ENCODE measurements around the gene CYGB. TPM values are rescaled to one million over a fixed set of nuclear protein-coding genes. Genes with fewer than 3 reads are reported as not detected.
A peak's percentile ranks its signal among the peaks of the same experiment; 100 is the strongest.

CYGB gene
- total and polyA plus RNA-seq, 2 of the 13 experiments (the other 11 are each of a cell fraction or from before 2014, with no cell fraction given) = 18.9 to 27.1 TPM

DNA sequence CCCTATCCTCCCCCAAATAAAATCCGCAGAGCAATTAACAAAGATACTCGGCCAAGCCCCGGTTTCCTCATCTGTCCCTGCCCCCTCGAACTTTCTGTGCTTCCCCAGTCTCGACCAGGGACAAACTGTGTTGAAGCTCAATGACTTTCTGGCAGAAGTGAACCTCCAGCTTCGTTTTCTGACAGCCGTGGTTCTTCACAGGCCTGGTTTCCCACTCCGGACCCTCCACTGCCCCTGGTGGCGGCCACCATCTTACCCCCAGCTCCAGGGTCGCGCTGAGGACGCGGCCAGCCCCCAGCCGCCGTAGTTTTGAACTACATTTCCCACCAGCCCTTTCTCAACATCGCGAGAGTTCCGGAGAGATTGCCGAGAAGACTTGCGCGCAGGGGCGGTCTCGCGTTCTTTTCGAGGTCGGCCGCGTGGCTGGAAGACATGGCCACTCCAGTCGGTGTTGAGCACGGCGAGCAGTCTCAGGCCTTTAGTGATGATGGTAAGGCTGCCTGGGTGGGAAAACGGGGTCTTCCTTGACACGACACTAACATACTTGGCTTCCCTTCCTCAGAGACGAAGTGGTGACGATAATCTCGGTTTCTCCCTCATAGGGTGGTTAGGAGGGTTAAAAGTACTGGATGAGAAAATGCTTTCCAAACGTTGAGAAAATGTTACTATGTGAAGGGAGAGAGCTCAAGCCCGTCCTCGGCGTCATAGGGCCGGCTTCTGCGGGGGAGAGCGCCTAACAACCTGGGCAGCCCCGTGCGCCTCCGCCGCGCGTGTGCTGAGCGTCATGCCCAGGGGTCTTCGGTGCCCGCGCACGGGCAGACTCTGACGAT, 20.1 kb upstream of the CYGB start (continued):
- TF ChIP-seq DDIT3 (CRISPR knock-in tag; IDR thresholded peaks at IDR 0.05) (no peak), ZNF20 (CRISPR knock-in tag; IDR thresholded peaks at IDR 0.05) (no peak), MIER2 (CRISPR knock-in tag; IDR thresholded peaks at IDR 0.05) (peak; percentile 73), KAT2B (IDR thresholded peaks at IDR 0.05; ENCODE audit: borderline replicate concordance, low read depth, low read length) (no peak), NR1H2 (CRISPR knock-in tag; IDR thresholded peaks at IDR 0.05; ENCODE audit: borderline replicate concordance, low read depth) (no peak), RNF219 (CRISPR knock-in tag; IDR thresholded peaks at IDR 0.05) (peak; percentile 97), ZSCAN21 (CRISPR knock-in tag; IDR thresholded peaks at IDR 0.05; ENCODE audit: borderline replicate concordance) (peak; percentile 80), NFYB (CRISPR knock-in tag; IDR thresholded peaks at IDR 0.05) (peak; percentile 48), ZBTB20 (CRISPR knock-in tag; IDR thresholded peaks at IDR 0.05; ENCODE audit: borderline replicate concordance, low read depth) (no peak; the same call in 1 of the 2 replicates), ZNF775 (CRISPR knock-in tag; IDR thresholded peaks at IDR 0.05; ENCODE audit: borderline replicate concordance) (0 out of 2 replicates have a peak, but pooled peaks have one; percentile 83), FOSL2 (CRISPR knock-in tag; IDR thresholded peaks at IDR 0.05) (peak; percentile 65), ARNT2 (CRISPR knock-in tag; IDR thresholded peaks at IDR 0.05; ENCODE audit: low read depth) (peak; percentile 100)
- TF ChIP-seq, protein P1, sequence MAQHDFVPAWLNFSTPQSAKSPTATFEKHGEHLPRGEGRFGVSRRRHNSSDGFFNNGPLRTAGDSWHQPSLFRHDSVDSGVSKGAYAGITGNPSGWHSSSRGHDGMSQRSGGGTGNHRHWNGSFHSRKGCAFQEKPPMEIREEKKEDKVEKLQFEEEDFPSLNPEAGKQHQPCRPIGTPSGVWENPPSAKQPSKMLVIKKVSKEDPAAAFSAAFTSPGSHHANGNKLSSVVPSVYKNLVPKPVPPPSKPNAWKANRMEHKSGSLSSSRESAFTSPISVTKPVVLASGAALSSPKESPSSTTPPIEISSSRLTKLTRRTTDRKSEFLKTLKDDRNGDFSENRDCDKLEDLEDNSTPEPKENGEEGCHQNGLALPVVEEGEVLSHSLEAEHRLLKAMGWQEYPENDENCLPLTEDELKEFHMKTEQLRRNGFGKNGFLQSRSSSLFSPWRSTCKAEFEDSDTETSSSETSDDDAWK (CRISPR knock-in tag; IDR thresholded peaks at IDR 0.05) = no peak
- TF ChIP-seq, protein P2, sequence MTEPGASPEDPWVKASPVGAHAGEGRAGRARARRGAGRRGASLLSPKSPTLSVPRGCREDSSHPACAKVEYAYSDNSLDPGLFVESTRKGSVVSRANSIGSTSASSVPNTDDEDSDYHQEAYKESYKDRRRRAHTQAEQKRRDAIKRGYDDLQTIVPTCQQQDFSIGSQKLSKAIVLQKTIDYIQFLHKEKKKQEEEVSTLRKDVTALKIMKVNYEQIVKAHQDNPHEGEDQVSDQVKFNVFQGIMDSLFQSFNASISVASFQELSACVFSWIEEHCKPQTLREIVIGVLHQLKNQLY (CRISPR knock-in tag; IDR thresholded peaks at IDR 0.05) = peak; percentile 15; the same call in 1 of the 2 replicates
- TF ChIP-seq, protein P3, sequence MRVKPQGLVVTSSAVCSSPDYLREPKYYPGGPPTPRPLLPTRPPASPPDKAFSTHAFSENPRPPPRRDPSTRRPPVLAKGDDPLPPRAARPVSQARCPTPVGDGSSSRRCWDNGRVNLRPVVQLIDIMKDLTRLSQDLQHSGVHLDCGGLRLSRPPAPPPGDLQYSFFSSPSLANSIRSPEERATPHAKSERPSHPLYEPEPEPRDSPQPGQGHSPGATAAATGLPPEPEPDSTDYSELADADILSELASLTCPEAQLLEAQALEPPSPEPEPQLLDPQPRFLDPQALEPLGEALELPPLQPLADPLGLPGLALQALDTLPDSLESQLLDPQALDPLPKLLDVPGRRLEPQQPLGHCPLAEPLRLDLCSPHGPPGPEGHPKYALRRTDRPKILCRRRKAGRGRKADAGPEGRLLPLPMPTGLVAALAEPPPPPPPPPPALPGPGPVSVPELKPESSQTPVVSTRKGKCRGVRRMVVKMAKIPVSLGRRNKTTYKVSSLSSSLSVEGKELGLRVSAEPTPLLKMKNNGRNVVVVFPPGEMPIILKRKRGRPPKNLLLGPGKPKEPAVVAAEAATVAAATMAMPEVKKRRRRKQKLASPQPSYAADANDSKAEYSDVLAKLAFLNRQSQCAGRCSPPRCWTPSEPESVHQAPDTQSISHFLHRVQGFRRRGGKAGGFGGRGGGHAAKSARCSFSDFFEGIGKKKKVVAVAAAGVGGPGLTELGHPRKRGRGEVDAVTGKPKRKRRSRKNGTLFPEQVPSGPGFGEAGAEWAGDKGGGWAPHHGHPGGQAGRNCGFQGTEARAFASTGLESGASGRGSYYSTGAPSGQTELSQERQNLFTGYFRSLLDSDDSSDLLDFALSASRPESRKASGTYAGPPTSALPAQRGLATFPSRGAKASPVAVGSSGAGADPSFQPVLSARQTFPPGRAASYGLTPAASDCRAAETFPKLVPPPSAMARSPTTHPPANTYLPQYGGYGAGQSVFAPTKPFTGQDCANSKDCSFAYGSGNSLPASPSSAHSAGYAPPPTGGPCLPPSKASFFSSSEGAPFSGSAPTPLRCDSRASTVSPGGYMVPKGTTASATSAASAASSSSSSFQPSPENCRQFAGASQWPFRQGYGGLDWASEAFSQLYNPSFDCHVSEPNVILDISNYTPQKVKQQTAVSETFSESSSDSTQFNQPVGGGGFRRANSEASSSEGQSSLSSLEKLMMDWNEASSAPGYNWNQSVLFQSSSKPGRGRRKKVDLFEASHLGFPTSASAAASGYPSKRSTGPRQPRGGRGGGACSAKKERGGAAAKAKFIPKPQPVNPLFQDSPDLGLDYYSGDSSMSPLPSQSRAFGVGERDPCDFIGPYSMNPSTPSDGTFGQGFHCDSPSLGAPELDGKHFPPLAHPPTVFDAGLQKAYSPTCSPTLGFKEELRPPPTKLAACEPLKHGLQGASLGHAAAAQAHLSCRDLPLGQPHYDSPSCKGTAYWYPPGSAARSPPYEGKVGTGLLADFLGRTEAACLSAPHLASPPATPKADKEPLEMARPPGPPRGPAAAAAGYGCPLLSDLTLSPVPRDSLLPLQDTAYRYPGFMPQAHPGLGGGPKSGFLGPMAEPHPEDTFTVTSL (CRISPR knock-in tag; IDR thresholded peaks at IDR 0.05; ENCODE audit: borderline replicate concordance) = peak; percentile 49; the same call in 1 of the 2 replicates
- TF ChIP-seq, protein P4, sequence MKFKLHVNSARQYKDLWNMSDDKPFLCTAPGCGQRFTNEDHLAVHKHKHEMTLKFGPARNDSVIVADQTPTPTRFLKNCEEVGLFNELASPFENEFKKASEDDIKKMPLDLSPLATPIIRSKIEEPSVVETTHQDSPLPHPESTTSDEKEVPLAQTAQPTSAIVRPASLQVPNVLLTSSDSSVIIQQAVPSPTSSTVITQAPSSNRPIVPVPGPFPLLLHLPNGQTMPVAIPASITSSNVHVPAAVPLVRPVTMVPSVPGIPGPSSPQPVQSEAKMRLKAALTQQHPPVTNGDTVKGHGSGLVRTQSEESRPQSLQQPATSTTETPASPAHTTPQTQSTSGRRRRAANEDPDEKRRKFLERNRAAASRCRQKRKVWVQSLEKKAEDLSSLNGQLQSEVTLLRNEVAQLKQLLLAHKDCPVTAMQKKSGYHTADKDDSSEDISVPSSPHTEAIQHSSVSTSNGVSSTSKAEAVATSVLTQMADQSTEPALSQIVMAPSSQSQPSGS (CRISPR knock-in tag; IDR thresholded peaks at IDR 0.05) = peak; percentile 89
